Pancreas (tissue), 10 donors: Measurements from ENCODE around the gene NPTXR. TPM values are rescaled to one million over a fixed set of nuclear protein-coding genes. Genes with fewer than 3 reads are reported as not detected.

Experiments
- ATAC-seq, 4 donors: fragments of 200-7000 bp; cut with Tn5 transposase; one replicate each; pipeline versions ENCODE4 v1.8.0 to v1.9.1; 2020; ENCODE audit warnings: mild to moderate bottlenecking in 4 of 4, moderate library complexity in 4 of 4
- DNase-seq, 6 donors: peaks; one replicate each; pipeline ENCODE4 v3.0.0-alpha.2; 2020
- FAIRE-seq: peaks from 2 replicates; lab custom pipeline; 2012; peaks lifted over from hg19 to GRCh38; lab: Jason Lieb, UNC
- H3K27ac ChIP-seq, 4 donors: fragments of 200-600 bp; sonication (generic); 1 replicate in 3 of 4; 2 replicates in 1 of 4; pipeline versions ENCODE4 v1.5.0 to v1.8.0; 2020
- H3K27me3 ChIP-seq, 4 donors: fragments of 200-600 bp; one replicate each; pipeline ENCODE4 v1.8.0; 2021
- H3K36me3 ChIP-seq, 3 donors: fragments of 200-600 bp; sonication (generic) in 1 of 3; one replicate each; pipeline versions ENCODE4 v1.5.0 to v1.8.0; 2020 to 2021
- H3K4me1 ChIP-seq, 3 donors: fragments of 200-600 bp; one replicate each; pipeline ENCODE4 v1.8.0; 2021
- H3K4me3 ChIP-seq, 4 donors: fragments of 200-600 bp; sonication (generic) in 2 of 4; one replicate each; pipeline versions ENCODE4 v1.5.0 to v1.8.0; 2020 to 2021
- H3K9me3 ChIP-seq, 4 donors: fragments of 200-600 bp; one replicate each; pipeline ENCODE4 v1.8.0; 2021
- WGBS, 2 donors: extraction: QIAGEN DNeasy Blood & Tissue Kit; methylation state at CpG; one replicate each; pipeline ENCODE4 v1.1.7; 2013; 5-methylcytosine and 5-hydroxymethylcytosine counted together
- intact Hi-C, 3 donors: fragments of 100-400 bp; cut with DNase I; formaldehyde crosslinking; loops; one replicate each; pipeline versions ENCODE4 v1.11.1 to v1.14.2; 2022
- polyA plus RNA-seq, 2 donors: library from polyadenylated mRNA; stranded (reverse); fragments of 200-250 nt; gene quantifications; one replicate each; pipeline ENCODE4 v1.2.3, GENCODE V29; 2013
- total RNA-seq, 6 donors: library from RNA; stranded (reverse); fragmentation: NEBNext Ultra II Directional in 4 of 6; extraction: Animal tissue kit (Norgen Biotek cat#: 25700) in 4 of 6; gene quantifications; one replicate each; pipeline versions ENCODE4 v1.2.1 to v1.2.4, GENCODE V29; 2021 to 2023
- TF ChIP-seq, protein P1 (sequence below), 4 donors: fragments of 200-600 bp; sonication (generic) in 3 of 4; IDR thresholded peaks; one replicate each; pipeline versions ENCODE4 v1.5.0 to v1.8.0; 2021; ENCODE audit warnings: antibody characterized with exemption in 4 of 4
- donor health status: healthy with polysubstance abuse.
- donor health status: DM: no; HTN: no; CAD: no; lungs with moderate emphysema.
- donor health status: DM: no; HTN: no; CAD: no.
- donor health status: control.
- donor health status: control.
- donor health status: Bipolar disorder and iron deficiency.
- donor health status: DM: yes; HTN: yes; CAD: no.
- donor health status: DM: no; HTN: no; CAD: no.
- donor health status: DM: no; HTN: no; CAD: no.
- donor health status: DM: yes; HTN: yes; CAD: no.

The NPTXR gene
- total and polyA plus RNA-seq, 8 donors = 3.0 to 11.0 (median 5.3) TPM

DNA sequence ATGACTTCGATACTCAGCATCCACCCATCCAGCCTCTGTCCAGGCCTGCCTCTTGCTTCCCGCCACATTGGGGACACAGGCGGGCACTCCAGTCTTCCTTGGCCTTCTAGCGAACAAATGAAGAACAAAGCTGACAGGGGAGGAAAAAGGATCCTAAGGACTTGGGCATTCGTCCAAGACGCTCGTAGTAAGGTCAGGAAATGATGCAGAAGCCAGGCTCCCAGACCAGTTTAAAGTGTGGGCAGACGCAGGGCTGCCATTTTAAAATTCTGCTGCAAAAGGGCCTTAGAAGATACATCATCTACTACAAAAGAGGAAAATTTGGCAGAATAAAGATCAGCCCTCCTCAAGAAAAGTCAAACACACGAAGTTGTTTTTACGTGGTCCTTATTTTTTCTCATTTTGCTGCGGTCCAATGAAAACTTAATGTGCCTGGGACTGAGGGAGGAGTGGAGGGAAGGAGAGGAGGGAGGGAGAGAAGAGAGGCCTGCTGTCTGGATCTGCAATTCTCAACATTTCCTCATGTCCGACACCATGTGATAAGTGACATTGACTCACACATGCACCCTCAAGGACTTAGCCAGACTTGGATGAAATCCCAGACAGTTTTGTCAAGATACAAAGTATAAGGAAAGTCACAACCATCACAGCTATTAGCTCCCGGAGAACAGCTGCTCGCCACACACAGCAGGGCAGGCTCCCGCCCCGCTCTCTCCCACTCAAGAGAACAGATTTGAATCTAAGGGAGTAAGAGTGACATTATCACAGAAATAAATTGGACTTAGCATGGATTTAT is 55.6 kb downstream of the NPTXR start:
- H3K27ac ChIP-seq = peak overlapping the region; percentile 8 to 83 (median 48)
- H3K27me3 ChIP-seq = no peaks in the 10 kb centered on the region
- peaks cover 18 to 22% (median 19%) of the 10 kb centered on the region in 3 donors for H3K4me1 ChIP-seq
- 43% methylated on average over 16 of the region's 16 CpGs for WGBS, 2 donors
- no peaks in the 10 kb centered on the region for H3K9me3 ChIP-seq
- intact Hi-C loops = no loop called here
- no peak for FAIRE-seq
- DNase-seq = peak in 3 of 6 donors; percentile 65 to 72 (median 70)
- no peaks in the 10 kb centered on the region for H3K36me3 ChIP-seq
- TF ChIP-seq, protein P1, sequence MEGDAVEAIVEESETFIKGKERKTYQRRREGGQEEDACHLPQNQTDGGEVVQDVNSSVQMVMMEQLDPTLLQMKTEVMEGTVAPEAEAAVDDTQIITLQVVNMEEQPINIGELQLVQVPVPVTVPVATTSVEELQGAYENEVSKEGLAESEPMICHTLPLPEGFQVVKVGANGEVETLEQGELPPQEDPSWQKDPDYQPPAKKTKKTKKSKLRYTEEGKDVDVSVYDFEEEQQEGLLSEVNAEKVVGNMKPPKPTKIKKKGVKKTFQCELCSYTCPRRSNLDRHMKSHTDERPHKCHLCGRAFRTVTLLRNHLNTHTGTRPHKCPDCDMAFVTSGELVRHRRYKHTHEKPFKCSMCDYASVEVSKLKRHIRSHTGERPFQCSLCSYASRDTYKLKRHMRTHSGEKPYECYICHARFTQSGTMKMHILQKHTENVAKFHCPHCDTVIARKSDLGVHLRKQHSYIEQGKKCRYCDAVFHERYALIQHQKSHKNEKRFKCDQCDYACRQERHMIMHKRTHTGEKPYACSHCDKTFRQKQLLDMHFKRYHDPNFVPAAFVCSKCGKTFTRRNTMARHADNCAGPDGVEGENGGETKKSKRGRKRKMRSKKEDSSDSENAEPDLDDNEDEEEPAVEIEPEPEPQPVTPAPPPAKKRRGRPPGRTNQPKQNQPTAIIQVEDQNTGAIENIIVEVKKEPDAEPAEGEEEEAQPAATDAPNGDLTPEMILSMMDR (IDR thresholded peaks at IDR 0.05) = no peak
- peak; percentile 85 to 92 (median 92) for ATAC-seq
- H3K4me3 ChIP-seq = no peak overlapping the region

DNA sequence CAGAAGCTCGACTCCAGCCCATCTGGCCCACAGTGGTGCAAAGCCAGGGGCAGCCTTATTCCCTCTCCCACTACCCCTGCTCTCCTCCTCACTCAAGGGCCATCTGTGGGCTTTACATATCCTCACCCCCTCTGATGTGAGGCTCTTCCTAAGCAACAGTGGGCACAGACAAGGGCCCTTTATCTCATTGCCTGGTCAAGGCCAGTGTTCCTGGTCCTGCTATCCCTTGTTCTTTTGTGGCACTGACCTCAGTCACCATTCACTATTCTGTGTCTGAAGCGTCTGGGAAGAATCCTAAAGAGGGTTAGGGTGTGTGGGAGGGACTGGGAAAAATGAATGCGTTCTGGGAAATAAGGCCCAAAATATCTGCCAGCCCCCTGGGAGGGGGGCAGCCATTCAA is 57.2 kb downstream of the NPTXR start:
- 89 to 98% methylated on average over 3 of the region's 3 CpGs for WGBS, 2 donors
- H3K36me3 ChIP-seq = no peaks in the 10 kb centered on the region
- H3K4me1 ChIP-seq = peaks cover 15 to 22% (median 19%) of the 10 kb centered on the region in 3 donors
- no peaks in the 10 kb centered on the region for H3K27me3 ChIP-seq
- H3K9me3 ChIP-seq = no peaks in the 10 kb centered on the region
- FAIRE-seq (no peak), DNase-seq (no peak), ATAC-seq (no peak)
- intact Hi-C loops = no loop called here
- H3K4me3 ChIP-seq = no peak overlapping the region
- TF ChIP-seq, protein P1 (IDR thresholded peaks at IDR 0.05) = no peak
- H3K27ac ChIP-seq = no peak overlapping the region

DNA sequence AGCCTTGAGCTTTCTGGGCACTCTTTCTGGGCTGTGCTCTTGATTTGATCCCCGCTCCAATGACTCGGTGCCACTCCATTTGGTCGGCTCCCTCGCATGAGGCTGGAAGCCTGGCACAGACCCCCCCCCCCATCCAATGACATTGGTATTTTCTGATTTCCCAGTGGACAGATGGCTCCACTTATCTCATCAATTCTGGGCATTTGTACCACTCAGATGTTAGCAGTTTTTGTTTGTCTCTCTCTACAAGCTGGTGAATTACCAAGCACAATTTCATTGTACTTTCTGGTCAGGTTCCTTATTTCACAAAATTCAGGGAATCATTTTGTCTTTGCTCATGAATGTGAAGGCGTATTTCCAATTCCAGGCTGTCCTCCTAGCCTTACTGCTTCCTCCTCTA is 59.0 kb downstream of the NPTXR start:
- Histone ChIP-seq H3K27me3 (no peaks in the 10 kb centered on the region), H3K36me3 (peaks cover 0 to 8% (median 7%) of the 10 kb centered on the region in 3 donors), H3K4me1 (peaks cover 15 to 22% (median 19%) of the 10 kb centered on the region in 3 donors), H3K27ac (no peak overlapping the region), H3K9me3 (no peaks in the 10 kb centered on the region), H3K4me3 (no peak overlapping the region)
- intact Hi-C loops = no loop called here
- 93 to 97% methylated on average over 5 of the region's 5 CpGs for WGBS, 2 donors
- ATAC-seq = no peak
- TF ChIP-seq, protein P1 (IDR thresholded peaks at IDR 0.05) = no peak
- DNase-seq = no peak
- FAIRE-seq = no peak

DNA sequence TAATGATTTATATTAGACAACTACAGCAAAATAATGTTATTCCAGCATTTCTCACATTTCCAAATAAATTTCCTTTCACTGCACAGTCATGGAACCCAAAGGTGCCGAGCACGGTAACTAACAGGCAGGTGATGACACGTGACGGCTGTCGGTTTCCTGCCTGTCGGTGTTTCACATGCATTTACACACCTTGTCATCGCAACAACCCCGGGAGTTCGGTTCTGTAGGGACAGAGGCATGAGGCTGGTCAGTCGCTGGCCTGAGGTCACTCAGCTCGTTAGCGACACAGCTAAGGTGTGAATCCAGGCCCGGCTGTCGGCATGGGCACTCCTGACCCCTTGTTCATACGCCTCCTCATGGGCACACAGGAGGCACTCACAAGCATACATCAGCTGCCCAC is 59.8 kb downstream of the NPTXR start:
- FAIRE-seq = no peak
- H3K27ac ChIP-seq = no peak overlapping the region
- TF ChIP-seq, protein P1 (IDR thresholded peaks at IDR 0.05) = no peak
- peaks cover 11 to 18% (median 14%) of the 10 kb centered on the region in 3 donors for H3K4me1 ChIP-seq
- no peak for DNase-seq
- H3K9me3 ChIP-seq = no peaks in the 10 kb centered on the region
- intact Hi-C loops = no loop called here
- H3K36me3 ChIP-seq = peaks cover 0 to 12% (median 10%) of the 10 kb centered on the region in 3 donors
- ATAC-seq = no peak
- H3K4me3 ChIP-seq = no peak overlapping the region
- H3K27me3 ChIP-seq = no peaks in the 10 kb centered on the region
- WGBS, 2 donors = 94% methylated on average over 15 of the region's 15 CpGs

DNA sequence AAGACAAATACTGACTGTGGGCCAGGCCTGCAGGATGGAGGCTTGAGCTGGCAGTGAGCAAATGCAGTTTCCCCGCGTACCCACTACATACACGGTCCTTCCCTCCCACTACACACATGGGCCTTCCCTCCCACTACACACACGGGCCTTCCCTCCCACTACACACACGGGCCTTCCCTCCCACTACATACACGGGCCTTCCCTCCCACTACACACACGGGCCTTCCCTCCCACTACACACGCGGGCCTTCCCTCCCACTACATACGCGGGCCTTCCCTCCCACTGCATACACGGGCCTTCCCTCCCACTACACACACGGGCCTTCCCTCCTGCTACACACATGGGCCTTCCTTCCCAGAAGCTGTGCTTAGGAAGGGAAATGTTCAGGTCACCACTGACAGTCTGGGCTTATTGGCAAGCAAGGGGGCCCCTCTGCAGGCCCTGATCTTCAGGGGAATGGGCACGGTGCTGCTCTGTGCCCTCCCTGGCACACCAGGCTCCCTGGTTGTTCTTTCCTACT is 60.7 kb downstream of the NPTXR start:
- WGBS, 2 donors = 68 to 69% methylated on average over 14 of the region's 14 CpGs
- intact Hi-C loops = no loop called here
- peaks cover 0 to 12% (median 10%) of the 10 kb centered on the region in 3 donors for H3K36me3 ChIP-seq

More for the DNA sequence above, 60.7 kb downstream of the NPTXR start:
- Histone ChIP-seq H3K9me3 (no peaks in the 10 kb centered on the region), H3K27me3 (no peaks in the 10 kb centered on the region), H3K4me1 (peaks cover 5 to 9% (median 7%) of the 10 kb centered on the region in 3 donors), H3K4me3 (no peak overlapping the region), H3K27ac (no peak overlapping the region)
- TF ChIP-seq, protein P1 (IDR thresholded peaks at IDR 0.05) = no peak
- ATAC-seq (no peak), FAIRE-seq (no peak), DNase-seq (no peak)
